ENCODE results near the gene CARD8. TPM values are rescaled to one million over a fixed set of nuclear protein-coding genes. Genes with fewer than 3 reads are reported as not detected.
A peak's percentile ranks its signal among the peaks of the same experiment; 100 is the strongest.

CARD8 gene
- total RNA-seq = 100 to 1,000 TPM; 104 to 301 (median 182) TPM
- polyA plus RNA-seq = 100 to 1,000 TPM in 1 of 2 donors, 10 to 100 TPM in 1; 73.6 to 101 TPM
- total RNA-seq = 192 reads per million, percentile 93 among the genes with 10 or more reads in this experiment

GRCh38 chr19:48255376-48256303 lies at the start of gene CARD8:
TSS of gene CARD8 (minus strand) at chr19:48255912. CDS start at chr19:48241020, 14,892 bp downstream.
- Mint-ChIP-seq H3K36me3 (peaks cover 3 to 33% (median 9%) of the 10 kb centered on the region in 5 donors), H3K27me3 (no peaks in the 10 kb centered on the region), H3K9me3 (no peaks in the 10 kb centered on the region), H3K4me1 (peaks cover 51 to 86% (median 76%) of the 10 kb centered on the region in 7 donors), H3K4me3 (peak within 1 kb of the TSS; percentile 74 to 100 (median 99)), H3K27ac (peak within 1 kb of the TSS; percentile 90 to 100 (median 97))
- H3K36me3 ChIP-seq (ENCODE audit: control insufficient read depth in 2 of 3, insufficient read depth in 3 of 3, low read length in 3 of 3) = no peaks in the 10 kb centered on the region
- ChIA-PET POLR2A (interaction anchor here (0.8 to 2.9 kb wide), 8 partner anchors 10 to 738 kb away, joined by 3 to 25 read pairs (median 4); partner anchors contain the start of genes GYS1, RUVBL2 and ZSWIM9), CTCF (interaction anchor here (0.6 to 1.0 kb wide), 3 partner anchors 11 to 38 kb away, joined by 3 to 4 read pairs (median 3); no protein-coding TSS in a partner anchor)
- H3K4me3 ChIP-seq (ENCODE audit: low read length) = peak within 1 kb of the TSS; percentile 100
- intact Hi-C loops (cut with micrococcal nuclease) = loop anchor here (1.0 to 5.0 kb wide), 6 partner anchors 11 to 743 kb away; partner anchors contain the start of genes LIG1 (in 2 of the 2), ZSWIM9 (in 2 of the 2) and TMEM143 (in 1 of the 2)
- ATAC-seq (peak; percentile 85), DNase-seq (peak; percentile 54 to 91 (median 84))
- peaks cover 53 to 56% of the 10 kb centered on the region in 2 donors for H3K4me1 ChIP-seq (ENCODE audit: control insufficient read depth in 2 of 2, insufficient read depth in 2 of 2, low read length in 2 of 2)
- H3K9me3 ChIP-seq (ENCODE audit: control insufficient read depth in 2 of 3, low read length in 3 of 3) = no peaks in the 10 kb centered on the region
- H3K27me3 ChIP-seq (ENCODE audit: control insufficient read depth in 2 of 2, insufficient read depth in 2 of 2, low read length in 2 of 2) = no peaks in the 10 kb centered on the region
- H3K27ac ChIP-seq (ENCODE audit: low read depth, low read length) = peak within 1 kb of the TSS; percentile 88

- no peaks in the 10 kb centered on the region for H3K4me1 Mint-ChIP-seq
- Histone ChIP-seq H3K27ac (ENCODE audit: low read depth, low read length) (no peak overlapping the region), H3K9me3 (ENCODE audit: control insufficient read depth in 2 of 3, low read length in 3 of 3) (no peaks in the 10 kb centered on the region), H3K36me3 (ENCODE audit: control insufficient read depth in 2 of 3, insufficient read depth in 3 of 3, low read length in 3 of 3) (no peaks in the 10 kb centered on the region), H3K4me3 (ENCODE audit: low read length) (no peak overlapping the region), H3K27me3 (ENCODE audit: control insufficient read depth in 2 of 2, insufficient read depth in 2 of 2, low read length in 2 of 2) (no peaks in the 10 kb centered on the region), H3K4me1 (ENCODE audit: control insufficient read depth in 2 of 2, insufficient read depth in 2 of 2, low read length in 2 of 2) (no peaks in the 10 kb centered on the region)
- peaks cover 0 to 3% (median 0%) of the 10 kb centered on the region in 5 donors for H3K27me3 Mint-ChIP-seq
- H3K4me3 Mint-ChIP-seq = no peak overlapping the region
- H3K9me3 Mint-ChIP-seq = no peaks in the 10 kb centered on the region
- intact Hi-C loops (cut with micrococcal nuclease) = no loop called here
- ChIA-PET CTCF (no interaction called here), POLR2A (no interaction called here)
- DNase-seq = no peak
- ATAC-seq = no peak
- H3K27ac Mint-ChIP-seq = no peak overlapping the region
- H3K36me3 Mint-ChIP-seq = peaks cover 0 to 4% (median 0%) of the 10 kb centered on the region in 5 donors
Measured at GRCh38 chr19:48303866-48304265, 48.2 kb upstream of the CARD8 start.

- Mint-ChIP-seq H3K4me3 (no peak overlapping the region), H3K27me3 (peaks cover 0 to 3% (median 0%) of the 10 kb centered on the region in 5 donors), H3K9me3 (no peaks in the 10 kb centered on the region), H3K4me1 (no peaks in the 10 kb centered on the region), H3K27ac (no peak overlapping the region), H3K36me3 (peaks cover 0 to 4% (median 0%) of the 10 kb centered on the region in 5 donors)
- Histone ChIP-seq H3K9me3 (ENCODE audit: control insufficient read depth in 2 of 3, low read length in 3 of 3) (no peaks in the 10 kb centered on the region), H3K4me1 (ENCODE audit: control insufficient read depth in 2 of 2, insufficient read depth in 2 of 2, low read length in 2 of 2) (no peaks in the 10 kb centered on the region), H3K27me3 (ENCODE audit: control insufficient read depth in 2 of 2, insufficient read depth in 2 of 2, low read length in 2 of 2) (no peaks in the 10 kb centered on the region), H3K36me3 (ENCODE audit: control insufficient read depth in 2 of 3, insufficient read depth in 3 of 3, low read length in 3 of 3) (no peaks in the 10 kb centered on the region), H3K4me3 (ENCODE audit: low read length) (no peak overlapping the region), H3K27ac (ENCODE audit: low read depth, low read length) (no peak overlapping the region)
- ChIA-PET CTCF (no interaction called here), POLR2A (no interaction called here)
- intact Hi-C loops (cut with micrococcal nuclease) = no loop called here
- DNase-seq (no peak), ATAC-seq (no peak)
Measured at GRCh38 chr19:48303367-48303766, 47.7 kb upstream of the CARD8 start.

DNA sequence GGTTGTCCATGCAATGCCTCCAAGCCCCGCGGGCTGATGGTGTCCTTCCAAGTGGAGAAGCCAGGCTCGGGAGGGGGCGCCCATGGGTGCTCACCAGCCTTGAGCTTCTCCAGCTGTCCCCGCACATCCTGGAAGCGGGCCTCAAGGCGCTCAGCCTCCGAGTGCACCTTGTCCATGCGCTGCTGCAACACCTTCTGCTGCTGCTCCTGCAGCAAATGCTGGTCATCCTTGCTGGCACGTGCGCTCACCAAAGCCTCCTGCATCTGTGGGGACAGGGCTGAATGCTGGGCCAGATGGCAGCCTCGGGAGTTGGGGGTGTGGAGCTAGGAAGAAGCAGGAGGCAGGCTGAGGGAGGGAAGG lies 46.9 kb upstream of the CARD8 start:
- H3K9me3 Mint-ChIP-seq = no peaks in the 10 kb centered on the region
- H3K36me3 Mint-ChIP-seq = peaks cover 0 to 4% (median 0%) of the 10 kb centered on the region in 5 donors
- CTCF ChIA-PET = interaction anchor here (0.6 kb wide), 1 partner anchor 10 kb away, joined by 3 read pairs; no protein-coding TSS in a partner anchor
- no peaks in the 10 kb centered on the region for H3K4me1 Mint-ChIP-seq
- ATAC-seq (no peak), DNase-seq (no peak)
- H3K4me3 Mint-ChIP-seq = no peak overlapping the region
- POLR2A ChIA-PET = no interaction called here
- Histone ChIP-seq H3K4me1 (ENCODE audit: control insufficient read depth in 2 of 2, insufficient read depth in 2 of 2, low read length in 2 of 2) (no peaks in the 10 kb centered on the region), H3K36me3 (ENCODE audit: control insufficient read depth in 2 of 3, insufficient read depth in 3 of 3, low read length in 3 of 3) (no peaks in the 10 kb centered on the region), H3K27me3 (ENCODE audit: control insufficient read depth in 2 of 2, insufficient read depth in 2 of 2, low read length in 2 of 2) (no peaks in the 10 kb centered on the region), H3K9me3 (ENCODE audit: control insufficient read depth in 2 of 3, low read length in 3 of 3) (no peaks in the 10 kb centered on the region), H3K4me3 (ENCODE audit: low read length) (no peak overlapping the region), H3K27ac (ENCODE audit: low read depth, low read length) (no peak overlapping the region)
- H3K27ac Mint-ChIP-seq = no peak overlapping the region
- no peaks in the 10 kb centered on the region for H3K27me3 Mint-ChIP-seq
- intact Hi-C loops (cut with micrococcal nuclease) = no loop called here

GRCh38 chr19:48301886-48302599 lies 46.3 kb upstream of the CARD8 start:
- H3K4me1 ChIP-seq (ENCODE audit: control insufficient read depth in 2 of 2, insufficient read depth in 2 of 2, low read length in 2 of 2) = no peaks in the 10 kb centered on the region
- intact Hi-C loops (cut with micrococcal nuclease) = no loop called here
- ATAC-seq (no peak), DNase-seq (no peak)
- no peak overlapping the region for H3K4me3 Mint-ChIP-seq
- ChIA-PET CTCF (interaction anchor here (0.6 kb wide), 1 partner anchor 9 kb away, joined by 3 read pairs; no protein-coding TSS in a partner anchor), POLR2A (no interaction called here)
- no peaks in the 10 kb centered on the region for H3K36me3 ChIP-seq (ENCODE audit: control insufficient read depth in 2 of 3, insufficient read depth in 3 of 3, low read length in 3 of 3)
- peaks cover 0 to 4% (median 0%) of the 10 kb centered on the region in 5 donors for H3K36me3 Mint-ChIP-seq
- H3K4me1 Mint-ChIP-seq = no peaks in the 10 kb centered on the region
- H3K4me3 ChIP-seq (ENCODE audit: low read length) = no peak overlapping the region
- no peak overlapping the region for H3K27ac ChIP-seq (ENCODE audit: low read depth, low read length)
- no peaks in the 10 kb centered on the region for H3K27me3 Mint-ChIP-seq
- H3K27me3 ChIP-seq (ENCODE audit: control insufficient read depth in 2 of 2, insufficient read depth in 2 of 2, low read length in 2 of 2) = no peaks in the 10 kb centered on the region
- H3K9me3 Mint-ChIP-seq = no peaks in the 10 kb centered on the region
- H3K27ac Mint-ChIP-seq = no peak overlapping the region
- no peaks in the 10 kb centered on the region for H3K9me3 ChIP-seq (ENCODE audit: control insufficient read depth in 2 of 3, low read length in 3 of 3)

DNA sequence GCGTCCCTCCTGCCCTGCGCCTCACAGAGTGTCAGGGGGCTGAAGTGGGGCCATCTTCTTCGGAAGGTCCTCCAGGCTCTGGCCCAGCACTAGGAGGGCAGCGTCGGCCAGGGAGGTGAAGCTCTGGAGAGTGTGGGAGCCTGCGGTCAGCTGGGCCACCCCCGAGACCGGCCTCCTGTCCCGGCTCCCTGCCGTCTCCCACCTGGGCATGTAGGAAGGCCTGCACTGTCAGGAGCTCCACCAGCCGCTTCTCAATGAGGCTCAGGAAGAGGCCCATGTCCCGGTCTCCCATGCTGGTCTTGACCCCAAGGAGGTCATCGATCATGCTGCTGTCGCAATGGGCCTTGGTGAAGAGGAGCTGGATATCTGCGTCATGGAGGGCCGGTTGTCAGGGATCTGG lies 42.3 kb upstream of the CARD8 start:
- H3K4me3 ChIP-seq (ENCODE audit: low read length) = no peak overlapping the region
- DNase-seq (no peak), ATAC-seq (no peak)
- Mint-ChIP-seq H3K4me3 (no peak overlapping the region), H3K4me1 (no peaks in the 10 kb centered on the region), H3K27ac (no peak overlapping the region), H3K9me3 (no peaks in the 10 kb centered on the region), H3K36me3 (no peaks in the 10 kb centered on the region), H3K27me3 (peaks cover 0 to 5% (median 0%) of the 10 kb centered on the region in 5 donors)
- POLR2A ChIA-PET = interaction anchor here (0.8 kb wide), 1 partner anchor 90 kb away, joined by 3 read pairs; no protein-coding TSS in a partner anchor
- no peaks in the 10 kb centered on the region for H3K4me1 ChIP-seq (ENCODE audit: control insufficient read depth in 2 of 2, insufficient read depth in 2 of 2, low read length in 2 of 2)
- no peaks in the 10 kb centered on the region for H3K9me3 ChIP-seq (ENCODE audit: control insufficient read depth in 2 of 3, low read length in 3 of 3)
- no peaks in the 10 kb centered on the region for H3K36me3 ChIP-seq (ENCODE audit: control insufficient read depth in 2 of 3, insufficient read depth in 3 of 3, low read length in 3 of 3)
- intact Hi-C loops (cut with micrococcal nuclease) = no loop called here
- H3K27me3 ChIP-seq (ENCODE audit: control insufficient read depth in 2 of 2, insufficient read depth in 2 of 2, low read length in 2 of 2) = no peaks in the 10 kb centered on the region
- CTCF ChIA-PET = no interaction called here
- H3K27ac ChIP-seq (ENCODE audit: low read depth, low read length) = no peak overlapping the region

Measured in naive thymus-derived CD4-positive, alpha-beta T cell (primary cell).